C4-2B (cell line): Measurements from ENCODE around the gene CFI.

ENCODE experiments used
- H3K27ac ChIP-seq: fragments of 450-650 bp; 2 replicates; pipeline ENCODE4 v1.5.1; 2017
- ZFX ChIP-seq: fragments of 450-650 bp; IDR thresholded peaks from 2 replicates; pipeline ENCODE4 v1.6.1; 2017
- TF ChIP-seq, protein P1 (sequence below): fragments of 450-650 bp; conservative IDR thresholded peaks from 2 replicates; pipeline ENCODE4 v1.5.1; 2017; ENCODE audit warnings: mild to moderate bottlenecking

CFI gene

DNA sequence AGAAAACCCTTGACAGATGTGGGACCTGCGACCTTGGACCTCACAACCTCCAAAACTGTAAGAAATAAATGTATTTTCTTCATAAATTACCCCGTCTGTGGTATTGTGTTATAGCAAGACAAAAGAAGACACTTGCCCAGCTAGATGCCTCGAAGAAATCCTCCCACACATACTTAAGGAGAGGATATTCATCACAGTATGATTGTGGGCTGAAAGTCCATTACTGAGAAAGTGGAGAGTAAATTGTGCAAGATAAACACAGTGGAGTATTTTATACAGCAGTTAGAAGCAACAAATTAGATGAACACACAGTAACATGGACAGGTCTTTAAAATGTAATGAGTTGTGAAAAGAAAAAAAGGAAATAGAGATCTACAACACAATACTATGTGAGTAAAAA, 46.1 kb downstream of the CFI start:
- no peak overlapping the region for H3K27ac ChIP-seq
- TF ChIP-seq, protein P1, sequence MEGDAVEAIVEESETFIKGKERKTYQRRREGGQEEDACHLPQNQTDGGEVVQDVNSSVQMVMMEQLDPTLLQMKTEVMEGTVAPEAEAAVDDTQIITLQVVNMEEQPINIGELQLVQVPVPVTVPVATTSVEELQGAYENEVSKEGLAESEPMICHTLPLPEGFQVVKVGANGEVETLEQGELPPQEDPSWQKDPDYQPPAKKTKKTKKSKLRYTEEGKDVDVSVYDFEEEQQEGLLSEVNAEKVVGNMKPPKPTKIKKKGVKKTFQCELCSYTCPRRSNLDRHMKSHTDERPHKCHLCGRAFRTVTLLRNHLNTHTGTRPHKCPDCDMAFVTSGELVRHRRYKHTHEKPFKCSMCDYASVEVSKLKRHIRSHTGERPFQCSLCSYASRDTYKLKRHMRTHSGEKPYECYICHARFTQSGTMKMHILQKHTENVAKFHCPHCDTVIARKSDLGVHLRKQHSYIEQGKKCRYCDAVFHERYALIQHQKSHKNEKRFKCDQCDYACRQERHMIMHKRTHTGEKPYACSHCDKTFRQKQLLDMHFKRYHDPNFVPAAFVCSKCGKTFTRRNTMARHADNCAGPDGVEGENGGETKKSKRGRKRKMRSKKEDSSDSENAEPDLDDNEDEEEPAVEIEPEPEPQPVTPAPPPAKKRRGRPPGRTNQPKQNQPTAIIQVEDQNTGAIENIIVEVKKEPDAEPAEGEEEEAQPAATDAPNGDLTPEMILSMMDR: no peak
- no peak for TF ChIP-seq ZFX

DNA sequence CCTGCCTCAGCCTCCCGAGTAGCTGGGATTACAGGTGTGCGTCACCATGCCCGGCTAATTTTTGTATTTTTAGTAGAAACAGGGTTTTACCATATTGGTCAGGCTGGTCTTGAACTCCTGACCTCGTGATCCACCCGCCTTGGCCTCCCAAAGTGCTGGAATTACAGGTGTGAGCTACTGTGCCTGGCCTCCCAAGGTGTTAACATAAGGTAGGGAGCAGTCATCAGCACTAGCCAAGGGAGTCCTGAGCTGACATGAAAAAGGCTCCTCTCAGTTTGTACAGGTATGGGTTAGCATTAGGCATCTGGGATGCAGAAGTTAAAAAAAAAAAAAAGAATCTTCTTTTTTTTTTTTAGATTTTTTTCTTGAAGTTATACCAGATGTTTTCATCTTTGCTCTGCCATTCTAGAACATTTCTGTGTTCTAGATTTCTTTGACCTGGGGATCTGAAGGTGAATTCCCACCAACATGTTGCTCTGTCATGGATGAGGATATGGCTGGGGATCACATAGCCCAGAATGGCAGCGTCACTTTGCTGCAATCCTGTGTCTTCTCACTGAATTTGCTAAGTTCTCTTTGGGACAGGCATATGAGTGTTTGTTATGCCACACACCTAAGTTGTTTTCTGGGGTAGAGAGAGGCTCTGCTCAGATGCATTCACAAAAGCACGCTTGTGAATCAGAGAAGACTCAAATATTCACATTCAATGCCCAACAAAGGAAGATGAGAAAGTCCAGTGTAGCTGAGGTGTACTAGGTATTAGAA, 47.5 kb downstream of the CFI start:
- TF ChIP-seq, protein P1: no peak
- no peak for TF ChIP-seq ZFX
- H3K27ac ChIP-seq: no peak overlapping the region

DNA sequence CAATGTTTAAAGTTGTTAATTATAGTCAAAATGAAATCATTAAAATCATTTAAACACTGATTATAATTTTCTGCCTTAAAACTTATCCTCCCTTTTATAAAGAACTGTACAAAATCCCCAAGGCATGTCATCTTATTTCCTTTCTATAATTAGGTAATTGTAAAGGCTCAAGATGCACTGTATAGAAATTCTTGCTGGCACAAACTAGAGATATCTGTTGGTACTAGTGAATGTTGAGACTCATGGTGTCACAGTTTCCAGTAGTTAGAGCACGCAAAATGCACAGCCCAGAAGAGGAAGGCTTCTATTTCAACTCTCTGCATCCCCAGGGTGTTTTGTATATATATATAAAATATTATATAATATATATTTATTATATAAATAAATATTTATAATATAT, 49.3 kb downstream of the CFI start:
- H3K27ac ChIP-seq: no peak overlapping the region
- TF ChIP-seq, protein P1: no peak
- TF ChIP-seq ZFX: no peak

DNA sequence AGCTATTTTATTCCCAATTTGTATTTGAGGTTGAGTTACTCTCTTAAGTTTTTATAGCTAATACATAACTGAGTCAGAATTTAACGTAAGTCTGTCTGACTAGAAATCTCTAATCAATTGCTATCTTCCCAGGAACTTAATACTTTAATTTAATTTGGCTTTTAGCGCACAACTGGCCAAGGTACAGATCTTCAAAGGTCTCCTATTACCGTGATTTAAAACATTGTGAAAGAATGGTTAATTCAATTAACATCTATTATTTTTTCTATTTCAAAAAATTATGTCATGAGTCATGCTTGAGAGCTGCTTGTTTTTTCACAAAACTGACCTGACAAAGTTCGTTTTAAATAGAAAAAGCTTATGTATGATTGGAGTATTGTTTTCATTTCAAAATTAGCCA, 49.9 kb downstream of the CFI start:
- no peak overlapping the region for H3K27ac ChIP-seq
- TF ChIP-seq, protein P1: no peak
- TF ChIP-seq ZFX: no peak

DNA sequence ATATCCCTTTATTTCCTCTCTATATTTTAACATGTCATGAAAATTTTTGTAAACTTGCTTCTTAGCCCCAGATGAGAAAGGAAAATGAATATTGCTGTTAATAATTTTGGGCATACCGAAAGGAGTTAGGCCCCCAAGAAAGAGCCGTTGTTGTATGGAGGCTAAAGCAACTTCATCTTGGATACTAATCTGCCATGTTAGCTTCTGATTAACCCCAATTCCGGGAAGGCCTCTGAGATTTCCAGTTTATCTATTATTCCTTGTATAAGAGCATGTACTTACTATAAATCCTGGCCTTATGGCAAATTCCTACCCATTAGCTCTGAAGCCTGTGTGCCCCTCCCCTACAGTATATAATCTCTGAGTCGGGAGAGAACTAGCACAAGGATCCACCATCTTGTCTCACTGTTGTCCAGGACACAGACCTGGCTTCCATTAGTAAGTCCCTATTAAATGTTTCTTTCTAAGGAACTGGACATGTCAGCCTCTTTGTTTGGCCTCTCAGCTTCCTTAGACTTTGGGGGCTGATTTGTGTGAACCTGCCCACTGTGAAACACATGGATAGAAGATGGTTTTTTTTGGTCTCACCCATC, 51.1 kb downstream of the CFI start:
- no peak overlapping the region for H3K27ac ChIP-seq
- TF ChIP-seq, protein P1: no peak
- TF ChIP-seq ZFX: no peak

DNA sequence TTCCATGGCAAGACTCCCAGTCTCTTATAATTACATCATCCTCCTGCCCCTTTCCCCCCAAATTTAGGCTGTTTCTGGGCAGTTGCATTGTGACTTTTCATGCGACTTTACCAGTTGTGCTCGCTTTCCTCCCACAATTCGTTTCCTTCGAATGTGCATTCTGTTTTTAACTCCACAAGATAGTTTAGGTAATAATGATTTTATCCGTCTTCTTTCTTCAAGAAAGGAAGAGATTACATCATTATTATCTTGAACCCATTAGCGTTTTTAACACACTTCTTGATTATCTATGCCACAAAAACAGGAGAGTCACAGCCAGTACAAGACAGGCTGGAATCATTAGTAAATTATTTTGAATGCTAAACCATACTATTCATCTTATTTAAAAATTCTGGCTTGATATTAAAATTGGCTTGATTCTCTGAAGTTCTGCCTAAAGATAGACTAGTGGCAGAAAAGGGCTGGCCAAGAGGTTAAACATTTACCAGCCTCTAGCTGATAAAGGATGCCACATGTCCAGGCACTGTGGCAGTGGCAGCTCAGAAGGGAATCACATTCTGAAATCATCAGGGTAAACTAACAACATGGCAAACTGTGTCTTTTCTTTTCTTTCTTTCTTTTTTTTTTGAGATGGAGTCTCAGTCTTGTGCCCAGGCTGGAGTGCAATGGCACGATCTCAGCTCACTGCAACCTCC, 52.3 kb downstream of the CFI start:
- TF ChIP-seq, protein P1: no peak
- TF ChIP-seq ZFX: no peak

DNA sequence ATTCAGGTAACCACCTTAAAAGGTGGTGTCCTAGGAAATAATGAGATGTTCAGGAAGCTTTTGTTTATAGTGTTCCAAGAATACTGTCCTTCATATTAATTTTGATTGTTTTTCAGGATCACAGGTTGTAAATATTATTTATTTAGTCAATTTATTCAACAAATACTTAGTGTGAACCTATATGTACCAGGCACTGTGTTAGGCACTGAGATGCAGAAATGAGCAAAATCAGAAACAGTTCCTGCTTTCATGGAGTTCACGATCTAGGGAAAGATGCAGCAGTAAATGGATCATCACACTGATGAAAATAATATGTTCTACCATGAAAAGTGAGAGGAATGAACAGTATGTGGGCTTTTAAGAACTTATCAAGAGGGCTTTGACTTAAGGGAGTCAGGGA, 53.7 kb downstream of the CFI start:
- no peak for TF ChIP-seq ZFX
- TF ChIP-seq, protein P1: no peak

More for the DNA sequence above, 52.3 kb downstream of the CFI start:
- H3K27ac ChIP-seq: no peak overlapping the region

More for the DNA sequence above, 53.7 kb downstream of the CFI start:
- H3K27ac ChIP-seq: no peak overlapping the region
